HCT116 (cell line): ENCODE results near the gene PPM1F. TPM values are rescaled to one million over a fixed set of nuclear protein-coding genes. Genes with fewer than 3 reads are reported as not detected.

ENCODE experiments used
- ATAC-seq: fragments of 200-7000 bp; cut with Tn5 transposase; 2 replicates; pipeline ENCODE4 v1.9.1; 2020; ENCODE audit warnings: mild to moderate bottlenecking, moderate library complexity
- BruUV-seq: library from RNA; stranded (reverse); fragments of 400-500 nt; replicated peaks from 2 replicates; lab custom pipeline; 2021; lab: Mats Ljungman, UMichigan
- CTCF ChIA-PET: fragments of 300-600 bp; sonication (Branson Sonifier 250); formaldehyde crosslinking; loops from one replicate; lab custom pipeline; 2021; ENCODE audit warnings: antibody characterized with exemption; lab: Charles Lee
- POLR2A ChIA-PET: fragments of 300-600, 350-600 bp; sonication (Branson Sonifier 250); formaldehyde crosslinking; loops from one replicate; lab custom pipeline; 2021; ENCODE audit warnings: antibody characterized with exemption; lab: Charles Lee
- RAD21 ChIA-PET, 2 experiments: fragments of 300-600 bp; sonication (Branson Sonifier 250); formaldehyde crosslinking; loops; one replicate each; lab custom pipeline; 2023; ENCODE audit warnings: low total read pairs in 2 of 2; ENCODE audit not compliant: uncharacterized antibody in 2 of 2, unreplicated experiment in 2 of 2, low non-redundant PET in 1 of 2; lab: Charles Lee
- DNase-seq: peaks from one replicate; pipeline ENCODE4 v3.0.0-alpha.2; 2010; ENCODE audit warnings: low read depth, low spot score
- H2AFZ ChIP-seq: fragments of 200-600 bp; shearing (Covaris generic), sonication (generic); 2 replicates; pipeline ENCODE4 v1.6.1; 2017; ENCODE audit warnings: low read depth, mixed run types, mixed read lengths, antibody characterized with exemption, low read length; ENCODE audit not compliant: poor library complexity, severe bottlenecking
- H3K27ac ChIP-seq: 2 replicates; pipeline ENCODE4 v1.5.1; 2012; ENCODE audit warnings: low read depth, low read length
- H3K27me3 ChIP-seq: fragments of 200-600 bp; sonication (generic); 2 replicates; pipeline ENCODE4 v1.6.1; 2016; ENCODE audit warnings: mixed run types, low read length, mixed read lengths; ENCODE audit not compliant: insufficient read depth
- H3K36me3 ChIP-seq, 2 experiments: fragments of 200-500 bp in 1 of 2; fragments of 200-600 bp in 1 of 2; sonication (Bioruptor generic) in 1 of 2; sonication (generic) in 1 of 2; 2 replicates each; pipeline versions ENCODE4 v1.5.1 to v1.6.1; 2014 to 2016; ENCODE audit warnings: low read length in 2 of 2, inconsistent platforms in 1 of 2, mixed read lengths in 1 of 2, mixed run types in 1 of 2; ENCODE audit not compliant: insufficient read depth in 2 of 2, control insufficient read depth in 1 of 2
- H3K4me1 ChIP-seq, 2 experiments: fragments of 200-600 bp in 1 of 2; sonication (generic) in 1 of 2; 2 replicates each; pipeline versions ENCODE4 v1.5.1 to v1.6.1; 2012 to 2017; ENCODE audit warnings: low read length in 2 of 2, inconsistent platforms in 1 of 2, mild to moderate bottlenecking in 1 of 2, mixed read lengths in 1 of 2, mixed run types in 1 of 2, moderate library complexity in 1 of 2; ENCODE audit not compliant: insufficient read depth in 2 of 2, control insufficient read depth in 1 of 2
- H3K4me2 ChIP-seq: fragments of 200-600 bp; sonication (generic); 2 replicates; pipeline ENCODE4 v1.6.1; 2017; ENCODE audit warnings: mixed run types, low read length, mixed read lengths
- H3K4me3 ChIP-seq, 2 experiments: fragments of 200-600 bp in 1 of 2; sonication (generic) in 1 of 2; replicated peaks in 1 of 2; 2 replicates each; pipeline ENCODE4 v1.5.1; 2011 to 2016; ENCODE audit warnings: low read length in 2 of 2, control low read depth in 1 of 2, low read depth in 1 of 2, mild to moderate bottlenecking in 1 of 2, mixed read lengths in 1 of 2, mixed run types in 1 of 2
- H3K79me2 ChIP-seq: fragments of 200-600 bp; sonication (generic); 2 replicates; pipeline ENCODE4 v1.6.1; 2017; ENCODE audit warnings: mild to moderate bottlenecking, mixed run types, low read length, moderate library complexity, mixed read lengths; ENCODE audit not compliant: insufficient read depth
- H3K9ac ChIP-seq: fragments of 200-600 bp; sonication (generic); 2 replicates; pipeline ENCODE4 v1.6.1; 2016; ENCODE audit warnings: low read length, mixed read lengths
- H3K9me2 ChIP-seq: fragments of 200-600 bp; sonication (generic), shearing (Covaris generic); 2 replicates; pipeline ENCODE4 v1.6.1; 2017; ENCODE audit warnings: mixed run types, mild to moderate bottlenecking, moderate library complexity; ENCODE audit not compliant: insufficient read depth
- H3K9me3 ChIP-seq, 2 experiments: fragments of 200-500 bp in 1 of 2; fragments of 200-600 bp in 1 of 2; sonication (Bioruptor generic) in 1 of 2; sonication (generic) in 1 of 2; 2 replicates each; pipeline ENCODE4 v1.6.1; 2014 to 2017; ENCODE audit warnings: low read length in 2 of 2, mixed read lengths in 2 of 2, inconsistent platforms in 1 of 2, low read depth in 1 of 2, mild to moderate bottlenecking in 1 of 2, mixed run types in 1 of 2, moderate library complexity in 1 of 2; ENCODE audit not compliant: control insufficient read depth in 1 of 2, insufficient read depth in 1 of 2
- H4K20me1 ChIP-seq: fragments of 200-600 bp; sonication (generic), shearing (Covaris generic); 2 replicates; pipeline ENCODE4 v1.6.1; 2017; ENCODE audit warnings: mixed run types, mild to moderate bottlenecking, moderate library complexity; ENCODE audit not compliant: insufficient read depth
- CEBPB ChIP-seq: IDR thresholded peaks from 2 replicates; pipeline ENCODE4 v1.6.1; 2012; ENCODE audit warnings: low read depth
- CTCF ChIP-seq, 3 experiments: fragments of 200-600 bp in 1 of 3; sonication (generic) in 1 of 3; IDR thresholded peaks in 2 of 3; conservative IDR thresholded peaks in 1 of 3; 2 replicates each; pipeline ENCODE4 v1.5.1; 2012 to 2017; ENCODE audit warnings: low read depth in 2 of 3, low read length in 2 of 3, antibody characterized with exemption in 1 of 3, borderline replicate concordance in 1 of 3, control low read depth in 1 of 3, mild to moderate bottlenecking in 1 of 3, mixed read lengths in 1 of 3, mixed run types in 1 of 3, moderate library complexity in 1 of 3; ENCODE audit not compliant: insufficient read depth in 1 of 3
- EGR1 ChIP-seq: IDR thresholded peaks from 2 replicates; pipeline ENCODE4 v1.6.1; 2012; ENCODE audit warnings: low read depth
- MAX ChIP-seq: IDR thresholded peaks from 2 replicates; pipeline ENCODE4 v1.6.1; 2012
- POLR2AphosphoS5 ChIP-seq: IDR thresholded peaks from 2 replicates; pipeline ENCODE4 v1.6.1; 2011; ENCODE audit warnings: mild to moderate bottlenecking, low read depth, low read length, moderate library complexity
- RAD21 ChIP-seq: IDR thresholded peaks from 2 replicates; pipeline ENCODE4 v1.6.1; 2012; ENCODE audit warnings: low read depth, mild to moderate bottlenecking
- SIN3A ChIP-seq: IDR thresholded peaks from 2 replicates; pipeline ENCODE4 v1.6.1; 2012; ENCODE audit warnings: low read depth
- YY1 ChIP-seq: IDR thresholded peaks from 2 replicates; pipeline ENCODE4 v1.6.1; 2011; ENCODE audit warnings: low read length, low read depth, moderate library complexity, mild to moderate bottlenecking; ENCODE audit not compliant: insufficient replicate concordance; ENCODE audit errors: extremely low read depth
- ZNF274 ChIP-seq: fragments of 200-500 bp; sonication (Bioruptor generic); IDR thresholded peaks from 2 replicates; pipeline ENCODE4 v1.6.1; 2014; ENCODE audit warnings: mild to moderate bottlenecking, low read depth, low read length, inconsistent platforms
- intact Hi-C: fragments of 100-400 bp; cut with micrococcal nuclease; formaldehyde crosslinking; loops from 2 replicates; pipeline ENCODE4 v1.10.0; 2022
- total RNA-seq: library from RNA; stranded (reverse); gene quantifications from one replicate; pipeline ENCODE4 v1.2.1, GENCODE V29; 2021; ENCODE audit not compliant: unreplicated experiment

The PPM1F gene
- total RNA-seq, 1 experiment from 2014 or later = 27.3 TPM

- Histone ChIP-seq H3K27ac (no peak overlapping the region), H3K4me3 (no peak overlapping the region), H3K9me2 (no peaks in the 10 kb centered on the region), H3K36me3 (peaks cover 46 to 61% of the 10 kb centered on the region in 2 experiments), H3K4me2 (no peak overlapping the region), H3K9ac (no peak overlapping the region), H3K4me1 (no peaks in the 10 kb centered on the region), H3K79me2 (peaks cover 6% of the 10 kb centered on the region; the same call in 1 of the 2 replicates), H3K9me3 (no peaks in the 10 kb centered on the region), H3K27me3 (no peaks in the 10 kb centered on the region), H4K20me1 (no peaks in the 10 kb centered on the region), H2AFZ (no peak overlapping the region)
- ATAC-seq (no peak), DNase-seq (no peak)
- POLR2A ChIA-PET = no interaction called here
- TF ChIP-seq ZNF274 (no peak), CEBPB (no peak), YY1 (no peak), MAX (no peak), POLR2AphosphoS5 (no peak), CTCF (IDR thresholded peaks at IDR 0.05 in 2 of 3, conservative IDR thresholded peaks at IDR 0.05 in 1 of 3; ENCODE audit: borderline replicate concordance in 1 of 3, insufficient read depth in 1 of 3, low read depth in 2 of 3, low read length in 2 of 3) (no peak), EGR1 (no peak), SIN3A (no peak), RAD21 (no peak)
- BruUV-seq = no TSS peak
- CTCF ChIA-PET = interaction anchor here (1.1 to 1.9 kb wide), 3 partner anchors 20 to 200 kb away, joined by 3 to 13 read pairs (median 3); partner anchors contain the start of genes MAPK1 and PPM1F
- RAD21 ChIA-PET = no interaction called here
- intact Hi-C loops = no loop called here
Measured at GRCh38 chr22:21970800-21971617, 18.4 kb upstream of the PPM1F start.
